ENCODE measurements around the gene SAMD13.

SAMD13 gene

GRCh38 chr1:84330125-84330984 lies 28.8 kb downstream of the SAMD13 start:
- Histone ChIP-seq H3K36me3 (no peaks in the 10 kb centered on the region), H3K27ac (no peak overlapping the region), H3K9me3 (ENCODE audit: severe bottlenecking) (no peaks in the 10 kb centered on the region), H3K4me3 (ENCODE audit: low read depth, low read length) (no peak overlapping the region), H3K27me3 (ENCODE audit: insufficient read depth, low read depth, severe bottlenecking) (no peaks in the 10 kb centered on the region)
- no peak for TF ChIP-seq CTCF (IDR thresholded peaks at IDR 0.05; ENCODE audit: low read depth, low read length)
- DNase-seq: no peak

GRCh38 chr1:84339503-84339902 lies 38.0 kb downstream of the SAMD13 start:
- Histone ChIP-seq H3K27ac (no peak overlapping the region), H3K36me3 (no peaks in the 10 kb centered on the region), H3K27me3 (ENCODE audit: insufficient read depth, low read depth, severe bottlenecking) (no peaks in the 10 kb centered on the region), H3K4me3 (ENCODE audit: low read depth, low read length) (no peak overlapping the region), H3K9me3 (ENCODE audit: severe bottlenecking) (peaks cover 7% of the 10 kb centered on the region)
- no peak for DNase-seq
- no peak for TF ChIP-seq CTCF (IDR thresholded peaks at IDR 0.05; ENCODE audit: low read depth, low read length)

GRCh38 chr1:84344286-84344685 lies 42.8 kb downstream of the SAMD13 start:
- Histone ChIP-seq H3K4me3 (ENCODE audit: low read depth, low read length) (no peak overlapping the region), H3K27ac (no peak overlapping the region), H3K36me3 (no peaks in the 10 kb centered on the region), H3K27me3 (ENCODE audit: insufficient read depth, low read depth, severe bottlenecking) (no peaks in the 10 kb centered on the region), H3K9me3 (ENCODE audit: severe bottlenecking) (no peaks in the 10 kb centered on the region)
- no peak for TF ChIP-seq CTCF (IDR thresholded peaks at IDR 0.05; ENCODE audit: low read depth, low read length)
- no peak for DNase-seq

- no peak for TF ChIP-seq CTCF (IDR thresholded peaks at IDR 0.05; ENCODE audit: low read depth, low read length)
- DNase-seq: no peak
- Histone ChIP-seq H3K27ac (no peak overlapping the region), H3K4me3 (ENCODE audit: low read depth, low read length) (no peak overlapping the region), H3K9me3 (ENCODE audit: severe bottlenecking) (no peaks in the 10 kb centered on the region), H3K27me3 (ENCODE audit: insufficient read depth, low read depth, severe bottlenecking) (no peaks in the 10 kb centered on the region), H3K36me3 (no peaks in the 10 kb centered on the region)
Observed at GRCh38 chr1:84345220-84345619, 43.7 kb downstream of the SAMD13 start.

GRCh38 chr1:84347271-84347931 lies 45.9 kb downstream of the SAMD13 start:
- TF ChIP-seq CTCF (IDR thresholded peaks at IDR 0.05; ENCODE audit: low read depth, low read length): no peak
- Histone ChIP-seq H3K27me3 (ENCODE audit: insufficient read depth, low read depth, severe bottlenecking) (no peaks in the 10 kb centered on the region), H3K4me3 (ENCODE audit: low read depth, low read length) (no peak overlapping the region), H3K9me3 (ENCODE audit: severe bottlenecking) (no peaks in the 10 kb centered on the region), H3K36me3 (no peaks in the 10 kb centered on the region), H3K27ac (no peak overlapping the region)
- DNase-seq: peak; percentile 19

All from WERI-Rb-1 (cell line).